K562 (cell line): ENCODE results near the gene FBXO17. TPM values are rescaled to one million over a fixed set of nuclear protein-coding genes. Genes with fewer than 3 reads are reported as not detected.
A peak's percentile ranks its signal among the peaks of the same experiment; 100 is the strongest.

ENCODE experiments used
- ATAC-seq: fragments of 200-7000 bp; cut with Tn5 transposase; 3 replicates; pipeline ENCODE4 v1.9.1; 2020; ENCODE audit warnings: moderate library complexity
- BruUV-seq: library from RNA; stranded (reverse); fragments of 400-500 nt; replicated peaks from 2 replicates; lab custom pipeline; 2021; lab: Mats Ljungman, UMichigan
- CTCF ChIA-PET: fragments of 300-600 bp; formaldehyde crosslinking; extraction: SDS; loops from one replicate; lab custom pipeline; 2021; ENCODE audit warnings: low intra/inter-chr PET ratio; lab: Yijun Ruan, JAX
- POLR2A ChIA-PET: fragments of 300-600, 350-650 bp; sonication (Branson Sonifier 250); formaldehyde crosslinking; extraction: SDS; loops from one replicate; lab custom pipeline; 2021; ENCODE audit warnings: antibody characterized with exemption, inconsistent platforms; lab: Yijun Ruan, JAX
- DNase-seq, 4 experiments: peaks; one replicate each; pipeline versions ENCODE4 v3.0.0 to v3.0.0-alpha.2; 2011 to 2018; ENCODE audit warnings: low spot score in 3 of 4, mixed read lengths in 3 of 4; ENCODE audit errors: extremely low read depth in 1 of 4
- FAIRE-seq: peaks from 2 replicates; lab custom pipeline; 2011; peaks lifted over from hg19 to GRCh38; lab: Jason Lieb, UNC
- H2AFZ ChIP-seq: 2 replicates; pipeline ENCODE4 v1.6.0; 2011; ENCODE audit warnings: low read depth, low read length, control low read depth, inconsistent platforms
- H3K27ac ChIP-seq: fragments of 200-600 bp; 3 replicates; pipeline ENCODE4 v1.8.0; 2011; ENCODE audit warnings: low read depth, mild to moderate bottlenecking, control low read depth, inconsistent platforms, low read length, moderate library complexity, mixed read lengths; ENCODE audit errors: extremely low read depth
- H3K27me3 ChIP-seq, 2 experiments: fragments of 300-600 bp in 1 of 2; 2 replicates in 1 of 2; 3 replicates in 1 of 2; pipeline versions ENCODE4 v1.6.0 to v1.8.0; 2011; ENCODE audit warnings: inconsistent platforms in 2 of 2, low read length in 2 of 2, mild to moderate bottlenecking in 1 of 2, mixed read lengths in 1 of 2, moderate library complexity in 1 of 2; ENCODE audit not compliant: control insufficient read depth in 2 of 2, insufficient read depth in 2 of 2
- H3K36me3 ChIP-seq: fragments of 300-600 bp; 3 replicates; pipeline ENCODE4 v1.8.0; 2011; ENCODE audit warnings: mild to moderate bottlenecking, low read length, inconsistent platforms; ENCODE audit not compliant: control insufficient read depth, insufficient read depth
- H3K4me1 ChIP-seq, 2 experiments: fragments of 200-600 bp in 1 of 2; replicated peaks in 1 of 2; 2 replicates in 1 of 2; 3 replicates in 1 of 2; pipeline versions ENCODE4 v1.5.1 to v1.8.0; 2011; ENCODE audit warnings: inconsistent platforms in 2 of 2, low read length in 2 of 2, mild to moderate bottlenecking in 1 of 2, mixed read lengths in 1 of 2, moderate library complexity in 1 of 2; ENCODE audit not compliant: control insufficient read depth in 2 of 2, insufficient read depth in 2 of 2
- H3K4me2 ChIP-seq: 2 replicates; pipeline ENCODE4 v1.6.1; 2011; ENCODE audit warnings: low read length, control low read depth, inconsistent platforms, mixed read lengths; ENCODE audit not compliant: insufficient read depth
- H3K4me3 ChIP-seq: fragments of 200-600 bp; sonication (generic), shearing (Covaris generic); 2 replicates; pipeline ENCODE4 v1.5.1; 2016; ENCODE audit warnings: control low read depth, inconsistent platforms
- H3K79me2 ChIP-seq: fragments of 200-600 bp; 3 replicates; pipeline ENCODE4 v1.8.0; 2011; ENCODE audit warnings: low read length, inconsistent platforms; ENCODE audit not compliant: control insufficient read depth, insufficient read depth
- H3K9ac ChIP-seq, 2 experiments: 2 replicates each; pipeline versions ENCODE4 v1.6.0 to v1.6.1; 2011; ENCODE audit warnings: low read depth in 2 of 2, low read length in 2 of 2, control low read depth in 1 of 2, inconsistent platforms in 1 of 2, mild to moderate bottlenecking in 1 of 2, mixed read lengths in 1 of 2; ENCODE audit not compliant: insufficient read depth in 1 of 2
- H3K9me1 ChIP-seq: one replicate; pipeline ENCODE4 v1.6.0; 2011; ENCODE audit warnings: inconsistent platforms, mild to moderate bottlenecking, low read length, moderate library complexity; ENCODE audit not compliant: control insufficient read depth, insufficient read depth
- H3K9me3 ChIP-seq: replicated peaks from 2 replicates; pipeline ENCODE4 v1.5.1; 2011; ENCODE audit warnings: low read depth, low read length, inconsistent platforms; ENCODE audit not compliant: control insufficient read depth, insufficient read depth
- H4K20me1 ChIP-seq: replicated peaks from 2 replicates; pipeline ENCODE4 v1.6.1; 2011; ENCODE audit warnings: low read length, inconsistent platforms, mixed read lengths; ENCODE audit not compliant: control insufficient read depth, insufficient read depth
- AFF1 ChIP-seq, 2 experiments: fragments of 450-650 bp; IDR thresholded peaks; 2 replicates each; pipeline ENCODE4 v1.6.1; 2018; ENCODE audit warnings: mild to moderate bottlenecking in 2 of 2, low read depth in 1 of 2; ENCODE audit not compliant: partially characterized antibody in 2 of 2
- ARHGAP35 ChIP-seq: fragments of 450-650 bp; IDR thresholded peaks from 2 replicates; pipeline ENCODE4 v1.6.1; 2018; ENCODE audit not compliant: partially characterized antibody
- ARID2 ChIP-seq: fragments of 450-650 bp; IDR thresholded peaks from 2 replicates; pipeline ENCODE4 v1.6.1; 2017; ENCODE audit warnings: antibody characterized with exemption, mild to moderate bottlenecking
- ARNT ChIP-seq, 2 experiments: fragments of 450-650 bp; IDR thresholded peaks; 2 replicates each; pipeline ENCODE4 v1.6.1; 2016; ENCODE audit warnings: mild to moderate bottlenecking in 1 of 2
- C11orf30 ChIP-seq: fragments of 450-650 bp; IDR thresholded peaks from 2 replicates; pipeline ENCODE4 v1.6.1; 2016; ENCODE audit warnings: low read depth, mild to moderate bottlenecking
- FOSL1 ChIP-seq: fragments of 200-800 bp; sonication (Bioruptor generic); conservative IDR thresholded peaks from 2 replicates; pipeline ENCODE4 v1.6.1; 2016; ENCODE audit warnings: missing genetic modification characterization, missing compliant biosample characterization
- FOXK1 ChIP-seq: sonication (generic); formaldehyde crosslinking; IDR thresholded peaks from 2 replicates; pipeline ENCODE4 v1.8.0; 2022; ENCODE audit warnings: missing genetic modification reagents, mild to moderate bottlenecking, borderline replicate concordance
- HDGF ChIP-seq: fragments of 450-650 bp; IDR thresholded peaks from 2 replicates; pipeline ENCODE4 v1.6.1; 2016
- NCOA1 ChIP-seq: fragments of 450-650 bp; IDR thresholded peaks from 2 replicates; pipeline ENCODE4 v1.6.1; 2016; ENCODE audit warnings: low read depth
- NR2F6 ChIP-seq: fragments of 450-650 bp; formaldehyde crosslinking; IDR thresholded peaks from 2 replicates; pipeline ENCODE4 v1.4.0; 2020; ENCODE audit warnings: mild to moderate bottlenecking
- SMARCE1 ChIP-seq: fragments of 450-650 bp; IDR thresholded peaks from 2 replicates; pipeline ENCODE4 v1.7.1; 2016; ENCODE audit warnings: mild to moderate bottlenecking
- ZNF12 ChIP-seq: sonication (generic); formaldehyde crosslinking; IDR thresholded peaks from 2 replicates; pipeline ENCODE4 v1.4.0; 2020; ENCODE audit warnings: mild to moderate bottlenecking, missing genetic modification reagents
- ZNF212 ChIP-seq: fragments of 450-650 bp; formaldehyde crosslinking; IDR thresholded peaks from 2 replicates; pipeline ENCODE4 v1.4.0; 2020; ENCODE audit warnings: mild to moderate bottlenecking
- ZNF316 ChIP-seq: fragments of 450-650 bp; IDR thresholded peaks from 2 replicates; pipeline ENCODE4 v1.6.1; 2016
- WGBS: fragments of 100-300 bp; shearing (Covaris generic); methylation state at CpG from one replicate; pipeline ENCODE4 v1.1.6; 2016; ENCODE audit warnings: low coverage, mixed read lengths; ENCODE audit not compliant: insufficient coverage; ENCODE audit errors: missing lambda C conversion rate; 5-methylcytosine and 5-hydroxymethylcytosine counted together
- in situ Hi-C: fragments of 300-500 bp; cut with MboI; formaldehyde crosslinking; loops from 4 replicates; pipeline ENCODE4 v1.15.0; 2018; ENCODE audit warnings: inconsistent platforms, mixed read lengths
- intact Hi-C: fragments of 100-400 bp; cut with micrococcal nuclease; formaldehyde crosslinking; loops from 2 replicates; pipeline ENCODE4 v1.14.2; 2022
- polyA plus RNA-seq, 8 experiments: library from polyadenylated mRNA; depleted of rRNA in 4 of 8; stranded (reverse) in 5 of 8; unstranded in 3 of 8; fragments of >200 nt; fragmentation: Nextera tagmentation in 2 of 8; fragmentation: Illumina TruSeq in 1 of 8; extraction: Ambion mirVana in 2 of 8; extraction: Trizol in 1 of 8; gene quantifications; 2 replicates each; pipeline versions ENCODE4 v1.2.1 to v1.2.3, GENCODE V29; 2011 to 2014; ENCODE audit warnings: inconsistent platforms in 1 of 8, missing spikeins in 1 of 8
- total RNA-seq, 7 experiments: library from RNA; depleted of rRNA in 6 of 7; stranded (reverse); fragments of >200 nt in 6 of 7; fragmentation: Illumina TruSeq in 2 of 7; extraction: Trizol in 2 of 7; gene quantifications; 2 replicates each; pipeline versions ENCODE4 v1.2.1 to v1.2.3, GENCODE V29; 2011 to 2021; ENCODE audit warnings: low replicate concordance in 1 of 7

FBXO17 gene
- total and polyA plus RNA-seq, 9 of the 15 experiments (the other 6 are each of a cell fraction or from before 2014, with no cell fraction given): 4.1 to 27.1 (median 19.0) TPM

- peak in 1 of 2 experiments; percentile 95 for TF ChIP-seq AFF1 (IDR thresholded peaks at IDR 0.05; ENCODE audit: low read depth in 1 of 2, partially characterized antibody in 2 of 2)
- TF ChIP-seq NCOA1: peak; percentile 96
- TF ChIP-seq ZNF212 (CRISPR knock-in tag): no peak
- TF ChIP-seq, all 486 proteins: peak for 135
These were observed 75.9 kb downstream of the FBXO17 start, which contains the start of the genes NFKBIB and SIRT2 (continued) for GRCh38 chr19:38899447-38900201.

DNA sequence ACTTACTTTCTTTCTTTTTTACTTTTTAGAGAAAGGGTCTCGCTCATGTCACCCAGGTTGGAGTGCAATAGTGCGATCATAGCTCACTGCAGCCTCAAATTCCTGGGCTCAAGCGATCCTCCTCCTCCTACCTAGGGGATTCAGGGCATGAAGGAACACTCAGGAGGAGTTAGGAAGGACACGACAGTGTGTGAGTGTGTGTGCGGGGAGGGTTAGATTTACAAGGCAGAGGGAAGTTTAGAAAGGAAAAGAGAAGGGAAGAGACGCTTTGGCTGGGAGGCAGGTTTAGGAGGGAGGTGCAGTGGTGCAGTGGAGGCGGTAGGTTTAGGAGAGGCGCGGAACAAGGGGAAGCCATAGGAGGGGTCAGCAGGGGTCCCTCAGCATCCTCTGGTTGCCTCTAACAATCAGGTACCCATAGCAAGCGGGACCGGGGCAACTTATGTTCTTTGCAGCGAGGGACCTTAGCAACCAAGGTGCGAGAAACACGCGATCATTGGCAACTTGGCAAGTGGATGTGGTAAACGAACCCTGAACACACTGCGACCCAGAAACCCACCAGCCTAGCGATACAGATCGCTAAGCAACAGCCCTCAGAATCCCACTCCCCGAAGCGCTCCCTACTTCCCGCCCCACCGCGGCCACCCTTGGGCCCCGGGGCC, 76.6 kb downstream of the FBXO17 start:
- H3K27ac ChIP-seq: peak overlapping the region; percentile 66
- intact Hi-C loops: loop anchor here (1.0 kb wide), 1 partner anchor 31 kb away; the partner anchor contains the start of genes MRPS12 and SARS2
- peaks cover 30% of the 10 kb centered on the region for H3K79me2 ChIP-seq
- peak overlapping the region; percentile 85 for H2AFZ ChIP-seq
- FAIRE-seq (no peak), ATAC-seq (peak; percentile 3; the same call in 1 of the 3 replicates), DNase-seq (no peak)
- peak overlapping the region; percentile 76 to 96 for H3K9ac ChIP-seq
- no peaks in the 10 kb centered on the region for H3K9me1 ChIP-seq
- H3K9me3 ChIP-seq: no peaks in the 10 kb centered on the region
- no peaks in the 10 kb centered on the region for H4K20me1 ChIP-seq
- H3K4me3 ChIP-seq: peak overlapping the region; percentile 85
- ChIA-PET CTCF (no interaction called here), POLR2A (no interaction called here)
- TSS peak; percentile 53 for BruUV-seq
- WGBS: 7% methylated on average over 20 of the region's 25 CpGs
- no peaks in the 10 kb centered on the region for H3K27me3 ChIP-seq
- H3K36me3 ChIP-seq: no peaks in the 10 kb centered on the region
- H3K4me1 ChIP-seq: peaks cover 11 to 28% of the 10 kb centered on the region in 2 experiments
- in situ Hi-C loops: no loop called here
- peak overlapping the region; percentile 85 for H3K4me2 ChIP-seq
- TF ChIP-seq C11orf30 (no peak), NR2F6 (CRISPR knock-in tag) (0 out of 2 replicates have a peak, but pooled peaks have one; percentile 29), FOSL1 (0 out of 2 replicates have a peak, but pooled peaks have one; percentile 18), ZNF316 (no peak), ARHGAP35 (peak; percentile 49), FOXK1 (CRISPR knock-in tag) (0 out of 2 replicates have a peak, but pooled peaks have one; percentile 32), ARID2 (peak; percentile 35; the same call in 1 of the 2 replicates), HDGF (peak; percentile 53; the same call in 1 of the 2 replicates), ZNF12 (peak; percentile 24; the same call in 1 of the 2 replicates), SMARCE1 (0 out of 2 replicates have a peak, but pooled peaks have one; percentile 24), ARNT (IDR thresholded peaks at IDR 0.05) (no peak)
